ENCODE measurements around the gene BEND6.

DNA sequence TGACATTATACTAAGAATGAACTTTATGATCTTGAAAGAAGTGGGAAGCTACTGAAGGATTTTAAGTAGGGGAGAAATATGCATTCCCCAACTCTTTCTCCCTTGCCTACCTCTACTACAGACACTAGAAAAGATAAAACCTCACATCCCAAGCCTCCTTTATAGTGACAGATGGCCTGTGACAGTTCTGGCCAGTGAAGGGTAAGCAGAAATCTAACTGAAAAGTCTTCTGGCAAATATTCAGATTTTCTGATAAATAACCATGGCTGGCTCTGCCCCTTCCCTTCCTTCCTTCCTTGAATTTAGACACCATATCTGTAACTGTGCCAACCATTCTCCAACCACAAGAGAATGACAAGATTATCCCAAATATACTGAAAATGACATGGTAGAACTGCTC is 10.2 kb upstream of the BEND6 start:
- no peak for TF ChIP-seq CTCF (IDR thresholded peaks at IDR 0.05)
- no peak for TF ChIP-seq POLR2A (IDR thresholded peaks at IDR 0.05)

Measured in lower leg skin (tissue), 3 donors.